HG02623 (cell line): ENCODE measurements around the gene PDZD2.

Source experiments
- ATAC-seq: cut with Tn5 transposase; IDR thresholded peaks from one replicate; pipeline ENCODE4 v1.9.1; 2021; ENCODE audit warnings: moderate library complexity; ENCODE audit not compliant: unreplicated experiment

Gene PDZD2

GRCh38 chr5:31811210-31811609 lies 172.3 kb downstream of the PDZD2 start:
- no peak for ATAC-seq

GRCh38 chr5:31815376-31815775 lies 176.4 kb downstream of the PDZD2 start:
- no peak for ATAC-seq

GRCh38 chr5:31819926-31820516 lies 181.1 kb downstream of the PDZD2 start:
- no peak for ATAC-seq

- ATAC-seq, result no peak
Measured at GRCh38 chr5:31823472-31823871, 184.5 kb downstream of the PDZD2 start.

- ATAC-seq, result no peak
Measured at GRCh38 chr5:31824869-31825517, 186.1 kb downstream of the PDZD2 start.

- no peak for ATAC-seq
Measured at GRCh38 chr5:31825518-31826068, 186.7 kb downstream of the PDZD2 start.

- ATAC-seq, result no peak
Measured at GRCh38 chr5:31827867-31828266, 188.9 kb downstream of the PDZD2 start.

- ATAC-seq, result no peak
Measured at GRCh38 chr5:31832966-31833365, 194.0 kb downstream of the PDZD2 start.

GRCh38 chr5:31833710-31834109 lies 194.8 kb downstream of the PDZD2 start:
- ATAC-seq, result no peak

GRCh38 chr5:31844622-31845345 lies 205.9 kb downstream of the PDZD2 start:
- ATAC-seq, result no peak

- ATAC-seq, result no peak
Measured at GRCh38 chr5:31845361-31845760, 206.4 kb downstream of the PDZD2 start.

GRCh38 chr5:31846934-31847333 lies 208.0 kb downstream of the PDZD2 start:
- ATAC-seq, result no peak

GRCh38 chr5:31847354-31847753 lies 208.4 kb downstream of the PDZD2 start:
- no peak for ATAC-seq

- no peak for ATAC-seq
Measured at GRCh38 chr5:31850981-31851689, 212.2 kb downstream of the PDZD2 start.

- no peak for ATAC-seq
Measured at GRCh38 chr5:31853398-31854135, 214.6 kb downstream of the PDZD2 start.

- no peak for ATAC-seq
Measured at GRCh38 chr5:31854181-31855133, 215.5 kb downstream of the PDZD2 start.

GRCh38 chr5:31855134-31856040 lies 216.5 kb downstream of the PDZD2 start:
- ATAC-seq, result no peak

GRCh38 chr5:31859096-31859495 lies 220.2 kb downstream of the PDZD2 start:
- no peak for ATAC-seq
